Mammary epithelial cell (primary cell): ENCODE measurements around the gene DLG5.

Experiments
- EZH2 ChIP-seq: IDR thresholded peaks from 2 replicates; pipeline ENCODE4 v1.6.1; 2012; ENCODE audit warnings: low read length, inconsistent platforms, borderline replicate concordance
- TF ChIP-seq, protein P1 (sequence below), 2 donors: IDR thresholded peaks in 1 of 2; conservative IDR thresholded peaks in 1 of 2; 2 replicates each; pipeline ENCODE4 v1.5.1; 2011 to 2012; ENCODE audit warnings: inconsistent platforms in 2 of 2, low read length in 2 of 2, mild to moderate bottlenecking in 2 of 2, control low read depth in 1 of 2, low read depth in 1 of 2; ENCODE audit not compliant: insufficient read depth in 1 of 2; ENCODE audit errors: extremely low read depth in 1 of 2

GRCh38 chr10:77823811-77824542, 102.6 kb downstream of the DLG5 start:
- TF ChIP-seq, protein P1, sequence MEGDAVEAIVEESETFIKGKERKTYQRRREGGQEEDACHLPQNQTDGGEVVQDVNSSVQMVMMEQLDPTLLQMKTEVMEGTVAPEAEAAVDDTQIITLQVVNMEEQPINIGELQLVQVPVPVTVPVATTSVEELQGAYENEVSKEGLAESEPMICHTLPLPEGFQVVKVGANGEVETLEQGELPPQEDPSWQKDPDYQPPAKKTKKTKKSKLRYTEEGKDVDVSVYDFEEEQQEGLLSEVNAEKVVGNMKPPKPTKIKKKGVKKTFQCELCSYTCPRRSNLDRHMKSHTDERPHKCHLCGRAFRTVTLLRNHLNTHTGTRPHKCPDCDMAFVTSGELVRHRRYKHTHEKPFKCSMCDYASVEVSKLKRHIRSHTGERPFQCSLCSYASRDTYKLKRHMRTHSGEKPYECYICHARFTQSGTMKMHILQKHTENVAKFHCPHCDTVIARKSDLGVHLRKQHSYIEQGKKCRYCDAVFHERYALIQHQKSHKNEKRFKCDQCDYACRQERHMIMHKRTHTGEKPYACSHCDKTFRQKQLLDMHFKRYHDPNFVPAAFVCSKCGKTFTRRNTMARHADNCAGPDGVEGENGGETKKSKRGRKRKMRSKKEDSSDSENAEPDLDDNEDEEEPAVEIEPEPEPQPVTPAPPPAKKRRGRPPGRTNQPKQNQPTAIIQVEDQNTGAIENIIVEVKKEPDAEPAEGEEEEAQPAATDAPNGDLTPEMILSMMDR (conservative IDR thresholded peaks at IDR 0.05 in 1 of 2, IDR thresholded peaks at IDR 0.05 in 1 of 2; ENCODE audit: extremely low read depth in 1 of 2, insufficient read depth in 1 of 2, low read depth in 1 of 2, low read length in 2 of 2), result no peak
- TF ChIP-seq EZH2, result no peak
